MCF 10A (cell line): Measurements from ENCODE around the gene DNAH6. TPM values are rescaled to one million over a fixed set of nuclear protein-coding genes. Genes with fewer than 3 reads are reported as not detected.
A peak's percentile ranks its signal among the peaks of the same experiment; 100 is the strongest.

Experiments
- BruUV-seq: library from RNA; stranded (reverse); fragments of 400-500 nt; replicated peaks from 2 replicates; lab custom pipeline; 2021; lab: Mats Ljungman, UMichigan
- CTCF ChIA-PET: fragments of 300-600 bp; sonication (Branson Sonifier 250); formaldehyde crosslinking; extraction: SDS; loops from one replicate; lab custom pipeline; 2021; ENCODE audit warnings: antibody characterized with exemption, inconsistent platforms; lab: Yijun Ruan, JAX
- POLR2A ChIA-PET: fragments of 300-600, 350-650 bp; sonication (Branson Sonifier 250); formaldehyde crosslinking; extraction: SDS; loops from one replicate; lab custom pipeline; 2020; ENCODE audit warnings: antibody characterized with exemption, inconsistent platforms; lab: Yijun Ruan, JAX
- DNase-seq: peaks from one replicate; pipeline ENCODE4 v3.0.0-alpha.2; 2018; ENCODE audit not compliant: unreplicated experiment
- H3K27ac Mint-ChIP-seq: one replicate; pipeline ENCODE4 v1.8.0; 2022; ENCODE audit warnings: mild to moderate bottlenecking, low read depth, mixed read lengths; ENCODE audit not compliant: unreplicated experiment
- H3K27me3 Mint-ChIP-seq: one replicate; pipeline ENCODE4 v1.8.0; 2022; ENCODE audit warnings: mixed read lengths; ENCODE audit not compliant: insufficient read depth, unreplicated experiment
- H3K36me3 Mint-ChIP-seq: one replicate; pipeline ENCODE4 v1.8.0; 2022; ENCODE audit warnings: mild to moderate bottlenecking, moderate library complexity, mixed read lengths; ENCODE audit not compliant: insufficient read depth, unreplicated experiment
- H3K4me1 Mint-ChIP-seq: one replicate; pipeline ENCODE4 v1.8.0; 2022; ENCODE audit warnings: mixed read lengths; ENCODE audit not compliant: insufficient read depth, unreplicated experiment
- H3K4me3 Mint-ChIP-seq: one replicate; pipeline ENCODE4 v1.8.0; 2022; ENCODE audit warnings: mild to moderate bottlenecking, moderate library complexity, mixed read lengths; ENCODE audit not compliant: unreplicated experiment
- H3K9me3 Mint-ChIP-seq: one replicate; pipeline ENCODE4 v1.8.0; 2022; ENCODE audit warnings: mixed read lengths; ENCODE audit not compliant: unreplicated experiment
- CTCF ChIP-seq: fragments of 200-600 bp; IDR thresholded peaks from one replicate; pipeline ENCODE4 v1.8.0; 2022; ENCODE audit warnings: antibody characterized with exemption, mild to moderate bottlenecking; ENCODE audit not compliant: unreplicated experiment
- intact Hi-C: fragments of 100-400 bp; cut with micrococcal nuclease; formaldehyde crosslinking; loops from 2 replicates; pipeline ENCODE4 v1.14.1; 2022
- total RNA-seq: library from RNA; stranded (reverse); gene quantifications from 2 replicates; pipeline ENCODE4 v1.2.3, GENCODE V29; 2022

The DNAH6 gene
- total RNA-seq, 1 experiment from 2014 or later = 0.14 TPM

- Mint-ChIP-seq H3K4me1 (no peaks in the 10 kb centered on the region), H3K27ac (no peak overlapping the region), H3K36me3 (peaks cover 12% of the 10 kb centered on the region), H3K9me3 (peaks cover 21% of the 10 kb centered on the region), H3K4me3 (no peak overlapping the region), H3K27me3 (no peaks in the 10 kb centered on the region)
- no peak for TF ChIP-seq CTCF
- DNase-seq = no peak
- intact Hi-C loops = no loop called here
- no TSS peak for BruUV-seq
- CTCF ChIA-PET = no interaction called here
- POLR2A ChIA-PET = interaction anchor here (0.7 kb wide), 1 partner anchor 1701 kb away, joined by 4 read pairs; no protein-coding TSS in a partner anchor
Observed at GRCh38 chr2:84778911-84779690, 262.8 kb downstream of the DNAH6 start.

- BruUV-seq = no TSS peak
- no peak for TF ChIP-seq CTCF
- ChIA-PET CTCF (no interaction called here), POLR2A (interaction anchor here (0.7 to 1.9 kb wide), 2 partner anchors 10 to 1701 kb away, joined by 4 read pairs; no protein-coding TSS in a partner anchor)
- H3K4me1 Mint-ChIP-seq = no peaks in the 10 kb centered on the region
- H3K9me3 Mint-ChIP-seq = peaks cover 14% of the 10 kb centered on the region
- no peaks in the 10 kb centered on the region for H3K27me3 Mint-ChIP-seq
- intact Hi-C loops = no loop called here
- H3K36me3 Mint-ChIP-seq = peaks cover 11% of the 10 kb centered on the region
- no peak overlapping the region for H3K4me3 Mint-ChIP-seq
- no peak overlapping the region for H3K27ac Mint-ChIP-seq
- no peak for DNase-seq
Observed at GRCh38 chr2:84779781-84780180, 263.5 kb downstream of the DNAH6 start.

DNA sequence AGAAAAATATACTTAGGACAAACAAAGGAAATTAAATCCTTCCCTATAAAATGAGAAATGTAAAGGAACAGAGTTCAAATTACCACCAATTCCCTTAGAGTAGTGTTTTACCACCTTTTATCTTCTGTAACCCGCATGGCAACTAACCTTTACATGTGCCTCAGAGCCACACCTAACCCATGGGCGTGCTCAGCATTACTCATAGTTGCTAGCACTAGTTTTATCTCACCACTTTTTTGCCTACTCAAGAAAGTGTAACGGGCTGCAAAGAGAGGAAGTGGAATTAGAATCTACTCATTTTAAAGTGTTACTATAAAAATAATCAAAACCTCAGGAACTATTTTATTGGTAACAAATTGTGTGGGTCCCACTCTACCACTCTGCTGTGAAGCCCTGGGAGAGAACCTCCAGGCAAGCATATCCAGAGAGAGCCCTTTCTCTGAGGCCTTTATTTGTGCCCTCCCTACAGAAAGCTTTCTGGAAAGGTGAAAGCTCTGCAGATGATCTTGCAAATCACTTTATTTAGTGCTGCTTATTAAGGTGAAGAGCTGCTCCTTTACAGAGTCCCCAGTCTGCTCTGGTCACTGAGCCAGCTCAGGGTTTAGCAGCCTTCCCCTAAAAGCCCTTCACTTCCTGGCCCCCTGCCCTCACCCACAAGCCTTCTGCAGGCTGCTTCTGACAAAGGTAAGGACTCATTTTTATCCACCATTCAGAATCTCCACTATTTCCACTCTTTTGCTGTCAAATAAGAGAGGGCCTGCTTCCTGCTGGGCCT lies 265.8 kb downstream of the DNAH6 start:
- no peaks in the 10 kb centered on the region for H3K4me1 Mint-ChIP-seq
- no TSS peak for BruUV-seq
- H3K4me3 Mint-ChIP-seq = no peak overlapping the region
- no peak for TF ChIP-seq CTCF
- intact Hi-C loops = no loop called here
- peak; percentile 66 for DNase-seq
- POLR2A ChIA-PET = interaction anchor here (0.6 to 1.3 kb wide), 2 partner anchors 19 to 148 kb away, joined by 3 to 4 read pairs; no protein-coding TSS in a partner anchor
- no peaks in the 10 kb centered on the region for H3K27me3 Mint-ChIP-seq
- peaks cover 6% of the 10 kb centered on the region for H3K36me3 Mint-ChIP-seq
- H3K9me3 Mint-ChIP-seq = peaks cover 6% of the 10 kb centered on the region
- CTCF ChIA-PET = no interaction called here
- peak overlapping the region; percentile 81 for H3K27ac Mint-ChIP-seq
